Epithelial cell of proximal tubule (primary cell): ENCODE measurements around the gene ONECUT3. TPM values are rescaled to one million over a fixed set of nuclear protein-coding genes. Genes with fewer than 3 reads are reported as not detected.

ENCODE experiments used
- DNase-seq: peaks from one replicate; pipeline ENCODE4 v3.0.0-alpha.2; 2011; ENCODE audit warnings: low read depth
- H3K4me3 ChIP-seq: 2 replicates; pipeline ENCODE4 v1.5.1; 2011; ENCODE audit warnings: low read depth, mild to moderate bottlenecking, low read length
- total RNA-seq: library from RNA; depleted of rRNA; stranded (reverse); fragments of >200 nt; gene quantifications from 2 replicates; pipeline ENCODE4 v1.2.3, GENCODE V29; 2015
- TF ChIP-seq, protein P1 (sequence below): conservative IDR thresholded peaks from 2 replicates; pipeline ENCODE4 v1.5.1; 2012; ENCODE audit warnings: low read depth, mild to moderate bottlenecking, low read length

ONECUT3 gene
- total RNA-seq, 1 donor from 2014 or later: not detected

DNA sequence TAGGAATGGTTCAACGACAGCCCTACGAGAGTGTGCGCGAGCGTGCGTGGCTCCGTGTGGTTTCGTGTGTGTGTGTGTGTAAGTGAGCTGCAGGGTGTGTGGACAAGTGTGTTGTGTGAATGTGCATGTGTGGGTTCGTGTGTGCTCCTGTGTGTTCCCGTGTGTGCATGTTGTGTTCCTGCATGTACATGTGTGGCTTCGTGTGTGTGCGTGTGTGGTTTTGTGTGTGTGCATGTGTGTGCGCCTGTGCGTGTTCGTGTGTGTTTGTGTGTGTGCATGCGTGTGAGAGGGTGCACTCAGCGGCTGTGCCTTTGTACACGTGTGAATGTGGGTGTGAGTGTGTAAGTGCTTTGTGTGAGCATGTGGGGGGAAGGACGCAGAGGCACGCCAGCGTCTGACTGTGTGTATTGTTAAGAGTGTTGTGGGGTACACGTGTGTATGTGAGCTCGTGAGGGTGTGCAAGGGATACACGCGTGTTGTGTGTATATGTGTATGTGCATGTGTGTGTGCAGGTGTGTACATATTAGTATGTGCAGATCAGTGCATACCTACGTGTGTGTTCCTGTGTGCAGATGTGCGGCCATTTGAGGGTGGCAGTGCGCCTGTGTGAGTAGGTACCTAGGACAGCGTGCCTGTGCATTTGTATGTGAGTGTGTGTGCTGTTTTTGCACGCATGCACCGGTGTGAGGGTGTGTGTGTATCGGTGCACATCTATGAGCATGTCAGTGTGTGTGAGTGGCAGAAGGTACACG is 24.3 kb upstream of the ONECUT3 start:
- no peak overlapping the region for H3K4me3 ChIP-seq
- TF ChIP-seq, protein P1, sequence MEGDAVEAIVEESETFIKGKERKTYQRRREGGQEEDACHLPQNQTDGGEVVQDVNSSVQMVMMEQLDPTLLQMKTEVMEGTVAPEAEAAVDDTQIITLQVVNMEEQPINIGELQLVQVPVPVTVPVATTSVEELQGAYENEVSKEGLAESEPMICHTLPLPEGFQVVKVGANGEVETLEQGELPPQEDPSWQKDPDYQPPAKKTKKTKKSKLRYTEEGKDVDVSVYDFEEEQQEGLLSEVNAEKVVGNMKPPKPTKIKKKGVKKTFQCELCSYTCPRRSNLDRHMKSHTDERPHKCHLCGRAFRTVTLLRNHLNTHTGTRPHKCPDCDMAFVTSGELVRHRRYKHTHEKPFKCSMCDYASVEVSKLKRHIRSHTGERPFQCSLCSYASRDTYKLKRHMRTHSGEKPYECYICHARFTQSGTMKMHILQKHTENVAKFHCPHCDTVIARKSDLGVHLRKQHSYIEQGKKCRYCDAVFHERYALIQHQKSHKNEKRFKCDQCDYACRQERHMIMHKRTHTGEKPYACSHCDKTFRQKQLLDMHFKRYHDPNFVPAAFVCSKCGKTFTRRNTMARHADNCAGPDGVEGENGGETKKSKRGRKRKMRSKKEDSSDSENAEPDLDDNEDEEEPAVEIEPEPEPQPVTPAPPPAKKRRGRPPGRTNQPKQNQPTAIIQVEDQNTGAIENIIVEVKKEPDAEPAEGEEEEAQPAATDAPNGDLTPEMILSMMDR: no peak
- no peak for DNase-seq

DNA sequence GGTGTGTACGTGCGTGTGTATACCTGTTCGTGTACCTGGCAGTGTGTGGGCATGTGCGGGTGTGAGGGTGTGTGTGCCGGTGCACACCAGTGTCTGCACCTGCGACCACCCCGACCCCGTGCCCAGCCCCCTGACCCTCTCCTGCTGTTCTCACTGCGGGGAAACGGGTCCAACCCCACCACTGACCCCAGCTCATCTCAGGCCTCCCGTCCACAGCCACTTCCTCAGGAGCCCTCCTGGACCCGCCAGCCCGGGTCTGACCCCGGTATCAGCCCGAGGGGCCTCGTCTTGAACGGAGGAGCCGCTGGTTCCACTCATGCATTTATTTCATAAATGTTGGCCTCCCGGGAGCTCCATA is 23.8 kb upstream of the ONECUT3 start:
- H3K4me3 ChIP-seq: no peak overlapping the region
- TF ChIP-seq, protein P1: no peak
- DNase-seq: no peak

DNA sequence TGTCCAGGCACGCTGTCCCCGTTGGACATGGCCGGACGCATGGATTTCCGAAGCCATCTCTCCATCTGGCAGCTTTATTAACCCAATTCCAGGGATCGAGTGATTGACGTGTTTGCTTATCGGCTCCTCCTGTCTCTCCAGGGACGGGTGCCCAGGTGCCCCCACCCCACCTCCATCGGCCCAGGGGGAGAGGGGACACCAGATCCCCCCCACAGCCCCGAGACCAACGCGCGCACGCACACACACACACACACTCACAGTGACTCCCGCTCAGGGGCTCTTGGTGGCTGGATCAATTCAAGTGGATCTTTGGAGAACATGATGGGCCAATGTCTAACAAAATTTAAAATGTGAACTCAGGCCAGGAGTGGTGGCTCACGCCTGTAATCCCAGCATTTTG is 23.1 kb upstream of the ONECUT3 start:
- no peak overlapping the region for H3K4me3 ChIP-seq
- no peak for DNase-seq
- TF ChIP-seq, protein P1: no peak

DNA sequence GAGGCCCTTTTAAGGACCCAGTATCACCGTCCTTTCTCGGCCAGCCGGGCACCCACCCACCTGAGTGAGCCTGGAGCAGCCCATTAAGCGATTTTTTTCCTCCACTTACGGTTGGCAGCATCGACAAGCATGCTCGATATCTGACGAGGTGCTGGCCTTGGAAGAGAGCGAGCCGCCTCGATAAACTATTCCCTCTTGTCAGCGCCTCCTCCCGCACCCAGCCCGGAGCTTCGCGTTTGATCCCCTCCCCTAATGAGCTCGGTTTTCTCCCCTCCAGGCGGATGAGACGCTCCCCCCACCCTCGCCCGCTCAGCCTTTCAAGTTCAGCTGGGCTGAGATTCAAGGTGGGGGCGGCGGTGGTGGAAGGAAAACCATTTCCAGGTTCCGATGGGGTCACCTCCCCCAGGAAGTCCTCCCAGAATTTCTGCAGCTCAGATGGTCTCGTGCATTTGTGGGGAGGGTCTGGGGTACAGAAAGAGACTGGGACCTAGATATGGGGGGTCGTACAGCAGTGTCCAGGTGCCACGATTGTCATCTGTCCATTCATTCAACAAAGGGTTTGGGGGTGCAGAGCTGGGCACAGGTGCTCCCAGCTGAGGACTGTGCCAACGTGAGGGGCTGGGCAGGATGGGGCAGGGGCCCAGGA is 18.9 kb upstream of the ONECUT3 start:
- DNase-seq: no peak
- no peak overlapping the region for H3K4me3 ChIP-seq
- TF ChIP-seq, protein P1: no peak

DNA sequence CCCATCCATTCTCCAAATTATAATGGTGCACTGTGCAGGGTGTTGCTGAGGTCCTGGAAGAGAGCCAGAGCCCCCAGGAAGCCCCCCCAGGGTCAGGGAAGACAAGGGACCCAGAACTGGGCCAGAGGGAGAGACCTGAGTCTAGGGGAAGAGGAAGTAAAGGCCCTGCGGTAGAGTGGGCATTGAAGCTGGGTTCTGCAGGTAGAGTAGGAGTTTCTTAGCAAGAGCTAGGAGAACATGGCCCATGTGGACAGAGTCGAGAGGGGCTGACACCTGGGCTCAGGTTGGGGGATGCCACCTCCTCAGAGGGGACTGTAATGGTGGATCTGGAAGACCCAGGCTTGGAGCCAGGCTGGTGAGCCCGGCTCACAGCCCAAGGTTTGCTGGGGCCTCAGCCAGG is 17.0 kb upstream of the ONECUT3 start:
- no peak for DNase-seq
- no peak overlapping the region for H3K4me3 ChIP-seq
- TF ChIP-seq, protein P1: no peak

DNA sequence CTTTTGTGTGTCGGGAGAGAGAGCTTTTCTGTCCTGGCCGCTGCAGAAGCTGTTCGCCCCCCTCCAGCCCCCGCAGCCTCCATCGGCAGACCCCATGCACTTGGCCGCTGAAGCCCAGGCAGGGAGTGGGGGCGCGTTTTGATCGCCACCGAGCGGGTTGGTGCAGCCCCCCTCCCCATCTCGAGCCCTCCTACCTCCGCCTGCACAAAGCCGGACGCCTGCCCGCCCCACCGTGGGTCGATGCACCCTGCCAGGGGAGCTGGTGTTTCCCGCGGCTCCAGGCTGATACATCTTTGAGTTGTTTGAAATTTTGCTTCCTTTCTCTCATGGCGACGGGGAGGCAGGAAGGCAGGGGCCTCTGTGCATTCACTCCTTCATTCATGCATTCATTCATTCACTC is 16.4 kb upstream of the ONECUT3 start:
- TF ChIP-seq, protein P1: no peak
- no peak for DNase-seq
- no peak overlapping the region for H3K4me3 ChIP-seq

DNA sequence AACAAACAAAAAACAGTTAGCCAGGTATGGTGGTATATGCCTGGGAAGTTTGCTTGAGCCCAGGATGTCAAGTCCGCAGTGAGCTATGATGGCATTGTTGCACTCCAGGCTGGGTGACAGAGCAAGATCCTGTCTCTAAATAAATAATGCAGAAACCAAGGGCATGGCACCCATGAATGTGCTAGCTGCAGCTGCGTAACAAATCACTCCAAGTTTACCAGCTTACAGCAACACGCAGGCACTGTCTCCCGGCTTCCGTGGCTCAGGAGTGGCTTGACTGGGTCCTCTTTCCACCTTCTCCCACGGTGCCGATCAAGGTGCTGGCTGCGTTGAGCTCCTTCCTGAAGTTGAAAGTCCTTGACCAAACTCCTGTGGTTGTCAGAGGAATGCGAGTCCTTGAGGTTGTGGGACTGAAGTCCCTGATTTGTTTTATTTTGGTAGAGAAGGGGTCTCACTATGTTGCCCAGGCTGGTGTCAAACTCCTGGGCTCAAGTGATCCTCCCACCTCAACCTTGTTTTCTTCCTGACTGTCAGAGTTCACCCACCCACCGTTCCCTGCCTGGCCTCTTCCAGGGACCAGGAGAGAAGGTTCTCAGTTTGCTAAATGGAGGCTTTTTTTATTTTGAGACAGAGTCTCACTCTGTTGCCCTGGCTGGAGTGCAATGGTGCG is 13.2 kb upstream of the ONECUT3 start:
- TF ChIP-seq, protein P1: no peak
- H3K4me3 ChIP-seq: no peak overlapping the region
- no peak for DNase-seq
